Bone marrow (tissue), 2 donors: Measurements from ENCODE around the gene SLC2A5.

ENCODE experiments used
- DNase-seq, 2 donors: peaks; one replicate each; lab custom pipeline; 2025; lab: John Stamatoyannopoulos, UW

Gene SLC2A5

DNA sequence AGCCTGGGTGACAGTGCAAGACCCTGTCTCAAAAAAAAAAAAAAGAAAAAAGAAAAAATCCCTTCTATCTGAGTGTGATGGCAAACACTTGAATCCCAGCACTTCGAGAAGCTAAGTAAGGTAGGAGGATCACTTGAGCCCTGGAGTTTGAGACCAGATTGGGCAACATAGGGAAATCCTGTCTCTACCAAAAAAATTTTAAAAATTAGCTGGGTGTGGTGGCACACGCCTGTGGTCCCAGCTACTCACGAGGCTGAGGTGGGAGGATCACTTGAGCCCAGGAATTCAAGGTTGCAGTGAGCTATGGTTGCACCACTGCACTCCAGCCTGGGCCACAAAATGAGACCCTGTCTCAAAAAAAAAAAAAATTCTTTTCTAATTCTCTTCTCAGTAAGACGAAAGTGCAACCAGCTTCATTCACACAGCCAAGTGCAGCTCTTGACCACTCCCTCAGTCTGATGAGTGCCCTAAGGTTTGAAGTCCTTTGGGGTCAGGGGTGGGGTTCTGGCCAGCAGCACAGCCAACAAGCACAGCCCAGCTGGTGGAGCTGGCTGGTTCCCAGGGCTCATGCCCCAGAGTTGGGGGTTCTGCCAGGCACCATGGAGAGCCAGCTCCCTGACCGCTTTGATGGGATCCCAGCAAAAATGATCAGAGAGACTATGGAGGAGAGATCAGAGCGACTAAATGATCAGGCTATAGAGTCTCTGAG lies 8.0 kb downstream of the SLC2A5 start:
- DNase-seq = no peak

DNA sequence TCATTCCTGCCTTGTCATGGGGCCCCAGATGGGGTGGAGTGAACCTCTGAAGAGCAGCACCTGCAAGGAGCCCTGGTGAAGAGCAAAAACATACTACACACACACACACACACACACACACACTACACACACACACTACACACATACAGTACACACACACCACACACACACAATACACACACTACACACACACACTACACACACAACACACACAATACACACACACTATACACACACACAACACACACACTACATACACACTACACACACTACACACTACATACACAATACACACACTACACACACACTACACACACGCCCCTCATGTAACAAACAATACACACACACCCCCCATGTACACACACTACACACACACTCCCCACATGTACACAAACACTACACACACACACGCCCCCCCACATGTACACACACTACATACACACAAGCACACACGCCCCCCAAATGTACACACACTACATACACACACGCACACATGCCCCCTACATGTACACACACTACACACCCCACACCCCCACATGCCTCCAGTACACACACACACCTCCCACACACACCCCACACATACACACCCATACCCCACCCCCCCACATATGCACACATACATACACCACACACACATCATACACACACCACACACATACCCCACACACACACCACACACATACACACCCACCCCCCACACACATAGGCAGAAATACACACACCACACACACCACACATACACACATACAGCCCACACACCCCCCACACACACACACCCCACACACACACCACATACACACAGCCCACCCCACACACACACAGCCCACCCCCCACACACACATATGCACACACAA lies 9.3 kb downstream of the SLC2A5 start:
- DNase-seq = no peak

DNA sequence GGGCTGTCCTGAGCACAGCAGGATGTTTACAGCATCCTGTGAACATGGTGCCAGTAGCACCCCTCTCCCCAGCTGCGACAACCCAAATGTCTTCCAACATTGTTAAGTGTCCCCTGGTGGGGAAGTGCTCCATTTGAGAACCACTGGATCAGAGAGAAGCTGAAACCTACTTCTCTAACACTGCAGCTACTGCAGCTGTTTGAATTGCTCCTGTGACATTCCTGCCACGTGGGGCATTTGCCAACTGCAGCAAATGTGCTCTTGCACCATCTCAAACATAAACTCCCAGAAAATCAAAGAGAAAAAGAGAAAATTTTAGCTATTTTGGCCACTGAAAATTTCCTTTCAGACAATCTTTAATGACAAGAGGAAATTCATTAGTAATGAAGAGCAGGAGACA lies 11.0 kb downstream of the SLC2A5 start:
- DNase-seq = no peak

DNA sequence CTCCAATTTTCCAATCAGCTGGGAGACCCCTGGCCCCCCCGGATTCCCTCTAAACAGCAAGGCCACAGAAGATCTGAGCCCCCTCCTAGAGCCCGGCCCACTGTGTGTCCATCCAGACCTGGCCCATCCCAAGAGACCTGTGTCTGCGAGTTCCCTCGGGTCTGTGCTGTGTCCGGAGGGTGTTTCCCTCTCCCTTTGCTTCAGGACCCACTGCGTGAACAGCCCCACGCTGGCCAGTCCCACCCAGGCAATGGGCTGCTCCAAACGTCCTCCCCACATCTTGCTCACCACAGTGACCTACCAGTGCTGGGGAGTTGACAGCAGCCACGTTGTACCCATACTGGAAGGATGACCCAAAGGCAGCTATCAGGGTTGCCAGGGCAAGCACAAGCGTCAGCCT lies 11.6 kb downstream of the SLC2A5 start:
- DNase-seq = no peak

DNA sequence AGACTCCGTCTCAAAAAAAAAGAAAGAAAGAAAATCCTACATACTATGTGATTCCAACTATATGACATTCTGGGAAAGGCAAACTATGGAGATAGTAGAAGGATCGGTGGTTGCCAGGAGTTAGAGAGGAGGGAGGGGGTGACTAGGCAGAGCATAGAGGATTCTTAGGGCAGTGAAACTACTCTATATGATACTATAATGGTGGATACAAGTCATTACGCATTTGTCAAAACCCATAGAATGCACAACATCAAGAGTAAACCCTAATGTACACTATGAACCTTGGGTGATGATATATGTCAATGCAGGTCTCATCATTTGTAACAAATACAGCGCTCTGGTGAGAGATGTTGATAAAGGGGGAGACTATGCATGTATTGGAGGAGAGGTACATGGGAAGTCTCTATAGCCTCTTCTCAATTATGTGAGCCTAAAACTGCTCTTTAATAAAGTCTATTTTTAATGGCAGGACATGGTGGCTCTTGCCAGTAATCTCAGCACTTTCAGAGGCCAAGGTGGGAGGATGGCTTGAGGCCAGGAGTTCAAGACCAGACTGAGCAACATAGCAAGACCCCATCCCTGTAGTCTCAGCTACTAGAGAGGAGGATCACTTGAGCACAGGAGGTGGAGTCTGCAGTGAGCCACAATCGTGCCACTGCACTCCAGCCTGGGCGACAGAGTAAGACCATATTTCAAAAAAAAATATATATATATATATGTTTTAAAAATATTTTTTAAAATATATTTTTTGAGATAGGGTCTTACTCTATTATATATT lies 17.0 kb downstream of the SLC2A5 start:
- DNase-seq = no peak

DNA sequence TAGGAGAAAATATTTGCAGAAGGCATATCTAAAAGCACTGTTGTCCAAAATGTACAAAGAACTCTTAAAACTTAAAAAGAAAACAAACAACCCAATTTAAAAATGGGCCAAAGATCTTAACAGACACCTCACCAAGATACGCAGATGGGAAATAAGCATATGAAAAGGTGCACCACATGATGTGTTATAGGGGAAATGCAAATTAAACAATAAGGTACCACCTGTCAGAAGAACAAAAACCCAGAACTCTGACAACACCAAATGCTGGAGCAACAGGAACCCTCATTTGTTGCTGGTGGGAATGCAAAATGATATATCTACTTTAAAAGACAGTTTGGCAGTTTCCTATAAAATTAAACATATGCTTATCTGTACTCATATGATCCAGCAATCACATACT lies 18.1 kb downstream of the SLC2A5 start:
- no peak for DNase-seq

DNA sequence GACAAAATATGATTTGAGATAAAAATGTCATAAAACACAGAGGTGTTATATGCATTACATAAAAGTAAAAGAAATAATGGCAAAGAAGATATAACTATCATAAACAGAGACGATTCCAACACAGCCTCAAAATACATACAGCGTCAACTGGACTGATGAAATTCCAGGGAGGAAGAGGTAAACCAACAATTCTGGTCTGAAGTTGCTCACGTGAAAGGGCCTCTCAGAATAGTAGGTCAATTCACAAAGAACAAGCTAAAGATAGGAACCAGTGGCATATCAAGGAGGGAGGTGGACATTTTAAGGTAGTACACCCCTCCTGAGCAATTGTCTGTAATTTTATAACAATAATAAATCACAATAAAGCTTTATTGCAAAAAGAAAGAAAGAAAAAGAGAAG lies 18.6 kb downstream of the SLC2A5 start:
- DNase-seq = no peak

DNA sequence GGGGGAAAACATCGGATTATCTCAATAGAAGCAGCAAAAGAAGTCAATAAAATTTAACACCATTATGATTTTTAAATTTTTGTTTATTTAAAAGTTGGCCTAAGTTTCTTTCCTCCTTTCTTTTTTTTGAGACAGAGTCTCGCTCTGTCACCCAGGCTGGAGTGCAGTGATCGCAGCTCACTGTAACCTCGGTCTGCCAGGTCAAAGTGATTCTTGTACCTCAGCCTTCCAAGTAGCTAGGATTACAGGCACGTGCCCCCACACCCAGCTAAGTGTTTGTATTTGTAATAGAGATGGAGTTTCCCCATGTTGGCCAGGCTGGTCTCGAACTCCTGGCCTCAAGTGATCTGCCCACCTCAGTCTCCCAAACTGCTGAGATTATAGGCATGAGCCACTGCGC lies 20.9 kb downstream of the SLC2A5 start:
- DNase-seq = no peak

DNA sequence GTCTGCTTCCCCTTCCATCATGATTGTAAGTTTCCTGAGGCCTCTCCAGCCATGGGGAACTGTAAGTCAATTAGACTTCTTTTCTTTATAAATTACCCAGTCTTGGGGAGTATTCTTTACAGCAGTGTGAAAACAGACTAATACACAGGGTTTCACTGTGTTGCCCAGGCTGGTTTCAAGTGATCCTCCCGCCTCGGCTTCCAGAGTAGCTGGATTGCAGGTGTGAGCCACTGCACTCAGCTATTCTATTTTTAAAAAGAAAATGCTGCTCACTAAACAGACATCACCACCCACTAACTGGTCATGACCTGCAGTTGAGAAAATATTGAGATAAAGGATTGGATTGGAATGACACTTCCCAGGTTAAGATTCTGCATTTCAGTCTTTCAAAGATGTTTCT lies 22.4 kb downstream of the SLC2A5 start:
- no peak for DNase-seq

DNA sequence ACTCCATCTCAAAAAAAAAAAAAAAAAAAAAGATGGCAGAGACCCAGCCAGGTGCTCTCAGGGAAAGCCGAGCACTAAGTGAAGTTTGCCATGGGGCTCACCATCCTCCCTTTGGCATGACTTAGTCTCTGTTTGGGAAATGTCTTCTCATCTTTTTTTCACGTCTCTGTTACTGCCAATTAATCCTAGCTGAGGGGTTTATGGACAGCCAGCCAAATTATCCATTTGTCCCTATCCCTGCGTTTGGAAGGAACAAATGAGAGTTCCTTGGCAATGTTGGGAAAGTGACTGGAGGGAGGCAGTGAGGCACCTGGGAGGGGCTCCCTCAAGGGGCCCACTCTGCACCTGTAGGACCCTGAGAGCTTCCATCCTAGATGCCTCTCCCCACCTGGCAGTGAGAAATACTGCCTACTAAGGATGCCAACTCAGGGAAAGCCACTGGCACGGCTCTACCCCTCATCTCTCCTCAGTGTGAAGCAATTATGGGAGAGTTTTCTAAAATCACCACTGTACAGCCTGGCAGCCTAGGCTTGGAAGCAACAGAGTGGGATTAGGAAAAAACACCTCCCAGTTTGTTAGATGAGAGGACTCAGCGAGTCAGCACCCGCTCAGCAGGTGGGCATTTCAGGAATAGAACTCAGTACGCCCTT lies 23.4 kb downstream of the SLC2A5 start:
- no peak for DNase-seq

DNA sequence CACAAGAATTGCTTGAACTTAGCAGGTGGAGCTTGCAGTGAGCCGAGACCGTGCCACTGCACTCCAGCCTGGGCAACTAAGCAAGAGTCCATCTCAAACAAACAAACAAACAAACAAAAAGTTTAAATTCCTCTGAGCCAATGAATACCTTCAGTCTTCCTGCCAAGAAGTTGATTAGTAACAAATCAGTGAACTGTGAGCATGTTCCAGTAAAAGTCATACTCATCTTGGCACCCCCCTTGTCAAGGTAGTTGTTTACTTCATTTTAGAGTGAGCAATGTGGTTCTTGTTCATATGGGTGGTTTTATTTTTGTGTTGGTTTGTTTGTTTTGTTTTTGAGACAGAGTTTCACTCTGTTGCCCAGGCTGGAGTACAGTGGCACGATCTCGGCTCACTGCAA lies 25.2 kb downstream of the SLC2A5 start:
- no peak for DNase-seq

DNA sequence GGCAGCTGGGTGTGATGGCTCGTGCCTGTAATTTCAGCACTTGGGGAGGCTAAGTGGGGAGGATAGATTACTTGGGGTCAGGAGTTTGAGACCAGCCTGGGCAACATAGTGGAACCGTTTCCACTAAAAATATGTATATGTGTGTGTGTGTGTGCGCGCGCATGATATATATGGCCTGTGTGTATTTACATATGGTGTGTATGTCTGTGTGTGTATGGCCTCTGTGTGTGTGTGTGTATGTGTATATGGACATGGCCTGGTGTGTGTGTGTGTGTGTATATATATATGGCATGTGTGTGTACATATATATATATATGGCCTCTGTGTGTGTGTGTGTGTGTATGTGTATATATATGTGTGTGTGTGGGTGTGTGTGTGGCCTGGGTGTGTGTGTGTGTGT lies 27.2 kb downstream of the SLC2A5 start:
- no peak for DNase-seq

DNA sequence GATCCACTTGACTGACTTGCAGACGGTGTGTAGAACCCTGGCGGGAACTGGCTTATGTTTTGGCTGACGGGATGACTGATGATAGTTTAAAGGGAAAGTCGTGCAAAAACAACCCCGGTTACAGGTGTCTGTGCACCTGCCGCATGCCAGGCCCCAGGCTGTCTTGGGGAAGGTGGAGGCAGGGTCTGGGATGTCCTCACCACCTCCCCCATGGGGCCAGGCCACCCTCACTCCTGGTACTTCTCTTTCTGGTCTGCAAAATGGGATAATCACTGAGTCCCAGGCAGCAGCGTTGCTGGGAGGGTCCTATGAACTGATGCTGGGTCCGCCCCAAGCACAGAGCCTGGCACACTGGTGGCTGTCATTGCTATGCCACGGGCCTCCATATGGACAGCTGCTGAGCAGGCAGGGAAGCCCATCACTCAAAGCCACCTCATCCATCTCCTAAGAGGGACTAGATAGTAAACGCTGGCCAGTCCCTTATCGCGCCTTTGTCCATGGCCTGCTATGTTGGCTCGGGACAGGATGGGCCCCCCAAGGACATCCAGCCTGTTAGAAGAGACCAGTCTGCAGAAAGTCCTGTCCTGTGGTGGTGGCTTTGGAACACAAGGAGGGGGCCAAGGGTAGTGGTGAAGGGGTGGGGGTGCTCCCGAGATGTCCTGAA lies 28.2 kb downstream of the SLC2A5 start:
- DNase-seq = no peak

DNA sequence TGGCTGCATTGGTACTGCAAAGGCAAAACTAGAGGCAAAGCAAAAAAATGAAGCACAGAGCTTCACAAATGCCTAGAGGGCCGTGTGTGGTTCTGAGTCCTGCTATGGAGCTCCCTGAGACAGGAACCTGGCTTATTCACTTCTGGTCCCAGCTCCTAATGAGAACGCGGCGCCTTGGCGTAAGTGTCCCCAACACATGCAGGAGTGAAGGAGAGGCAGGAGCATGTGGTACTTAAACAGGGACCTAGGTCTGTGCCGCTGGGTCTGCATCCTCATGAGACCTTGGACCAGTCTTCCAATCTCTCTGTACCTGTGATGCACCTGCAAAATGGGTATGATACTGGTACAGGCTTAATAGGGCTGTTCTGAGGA lies 28.8 kb downstream of the SLC2A5 start:
- no peak for DNase-seq

DNA sequence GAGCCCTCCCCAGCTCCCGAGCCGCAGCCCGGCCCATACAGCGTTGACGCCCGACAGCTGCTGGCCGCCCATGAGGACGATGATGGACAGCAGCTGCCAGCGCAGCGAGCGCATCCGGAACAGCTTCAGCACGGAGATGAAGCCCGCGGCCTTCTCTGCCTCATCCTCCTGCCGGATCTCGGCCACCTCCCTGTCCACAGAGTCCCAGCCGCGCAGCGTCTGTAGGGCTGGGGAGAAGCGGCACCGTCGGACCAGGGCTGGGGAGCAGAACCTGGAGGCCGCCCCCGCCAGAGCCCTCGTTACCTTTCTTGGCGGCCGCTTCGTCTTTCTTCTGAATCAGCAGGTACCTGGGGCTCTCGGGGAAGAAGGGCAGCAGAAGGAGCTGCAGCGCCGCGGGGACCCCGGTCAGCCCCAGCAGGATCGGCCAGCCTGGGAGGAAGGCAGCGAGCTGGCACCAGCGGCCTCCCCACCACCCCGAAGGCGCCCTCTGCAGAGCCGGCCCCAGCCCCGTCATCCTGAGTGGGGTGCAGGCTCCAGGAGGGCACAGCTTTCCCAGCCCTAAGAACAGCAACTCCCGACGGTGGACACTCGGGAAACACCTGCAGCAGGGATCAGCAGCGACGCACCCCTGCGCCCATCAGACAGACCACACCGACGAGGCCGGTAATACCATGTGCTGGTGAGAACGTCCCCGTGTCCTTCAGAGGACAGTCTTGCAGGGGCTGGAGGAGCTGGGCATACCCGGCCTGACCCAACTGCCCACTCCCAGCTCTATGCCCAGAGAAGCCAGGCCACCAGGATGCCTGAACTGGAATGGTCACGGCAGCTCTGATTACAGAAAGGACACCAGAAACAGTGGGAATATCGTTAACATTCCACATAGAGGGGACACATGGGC lies 29.4 kb downstream of the SLC2A5 start:
- DNase-seq = no peak

DNA sequence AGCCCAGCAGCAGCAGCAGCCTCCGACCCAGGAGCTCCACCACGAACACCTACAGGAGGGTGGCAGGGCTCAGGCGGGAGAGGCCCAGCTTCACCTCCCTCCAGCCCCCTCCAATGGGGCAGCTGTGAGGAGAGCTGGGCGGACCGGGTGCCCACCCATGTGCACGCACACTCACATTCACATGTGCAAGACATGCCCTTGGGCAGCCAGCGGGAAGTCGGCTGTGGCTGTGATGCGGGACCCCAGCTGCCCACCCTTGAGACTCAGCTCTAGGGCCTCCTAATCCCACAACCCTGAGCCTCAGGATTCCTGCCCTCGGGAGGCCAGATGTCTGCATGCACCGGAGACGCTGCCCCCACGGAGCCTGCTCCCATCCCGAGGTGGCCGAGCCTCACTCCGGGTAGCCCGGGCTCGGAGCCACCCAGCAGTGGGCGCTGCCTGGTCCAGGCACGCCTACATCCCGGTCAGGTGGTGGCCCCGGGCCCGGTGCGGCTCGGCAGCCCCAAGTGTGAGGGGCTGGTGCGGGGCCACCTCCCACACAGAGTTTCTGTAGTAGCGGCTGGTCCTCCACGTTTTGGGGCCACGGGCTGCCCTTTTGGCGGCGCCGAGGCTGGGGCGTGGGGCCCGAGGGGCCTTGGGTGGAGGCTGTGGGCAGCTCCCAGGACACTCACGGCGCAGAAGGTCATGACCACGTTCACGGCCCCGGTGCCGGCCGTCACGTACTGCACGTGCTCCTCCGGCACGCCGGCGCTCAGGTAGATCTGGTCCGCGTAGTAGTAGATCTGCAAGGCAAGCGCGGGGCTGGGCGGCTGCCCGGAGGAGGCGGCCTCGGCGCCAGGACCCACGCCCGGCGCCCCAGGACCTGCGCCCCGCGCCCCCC lies 30.3 kb downstream of the SLC2A5 start:
- no peak for DNase-seq

DNA sequence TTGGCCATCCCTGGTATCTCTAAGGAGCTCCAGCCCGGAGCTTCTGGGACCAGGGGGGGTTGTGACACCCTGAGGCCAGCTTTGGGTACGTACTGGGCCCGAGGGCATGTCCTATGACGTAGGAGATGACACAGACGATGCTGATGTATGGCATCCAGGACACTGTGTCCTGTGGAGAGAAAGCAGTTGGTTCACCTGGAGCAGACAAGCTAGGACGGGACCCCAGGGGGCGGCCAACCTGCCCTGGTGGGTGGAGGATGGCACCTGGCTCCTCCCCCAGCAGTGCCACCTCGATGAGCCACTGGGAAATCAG lies 31.1 kb downstream of the SLC2A5 start:
- no peak for DNase-seq

DNA sequence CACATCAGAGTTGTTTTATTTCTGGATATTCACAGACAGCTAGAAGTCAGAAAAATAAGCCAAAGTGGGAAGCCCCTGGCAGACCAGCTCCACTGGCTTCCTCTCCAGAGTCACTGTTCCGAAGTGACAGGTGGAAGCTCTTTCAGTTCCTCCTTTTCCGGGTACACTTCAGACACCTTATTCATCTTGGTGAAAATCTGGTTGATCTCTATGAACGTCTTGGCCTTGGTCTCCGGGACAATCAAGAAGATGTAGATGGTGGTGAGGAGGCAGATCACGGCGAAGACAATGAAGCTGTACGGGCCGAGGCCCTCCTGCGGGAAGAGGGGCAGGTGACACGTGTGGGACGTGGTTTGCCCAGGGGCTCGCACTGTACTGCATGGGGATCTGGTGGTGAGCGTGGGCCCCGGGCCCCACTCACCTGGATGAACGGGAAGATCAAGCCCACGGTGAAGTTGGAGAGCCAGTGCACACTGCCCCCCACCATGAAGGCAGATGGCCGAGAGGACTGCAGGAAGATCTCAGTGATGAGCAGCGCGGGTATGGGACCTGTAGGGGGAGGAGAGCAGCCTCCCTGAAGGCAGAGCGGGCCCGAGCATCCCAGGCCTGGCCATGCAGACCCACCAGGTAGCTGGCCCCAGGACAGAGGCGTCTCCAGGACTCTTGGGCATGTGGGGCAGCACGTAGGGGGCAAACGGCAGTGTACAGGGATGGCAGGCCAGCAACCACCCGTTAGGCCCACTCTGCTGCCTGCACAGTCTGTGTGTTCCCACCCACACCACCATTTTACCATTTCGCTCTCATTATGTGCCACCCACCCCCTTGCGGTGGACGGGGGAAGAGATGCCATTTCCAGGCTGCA lies 31.7 kb downstream of the SLC2A5 start:
- DNase-seq = no peak

DNA sequence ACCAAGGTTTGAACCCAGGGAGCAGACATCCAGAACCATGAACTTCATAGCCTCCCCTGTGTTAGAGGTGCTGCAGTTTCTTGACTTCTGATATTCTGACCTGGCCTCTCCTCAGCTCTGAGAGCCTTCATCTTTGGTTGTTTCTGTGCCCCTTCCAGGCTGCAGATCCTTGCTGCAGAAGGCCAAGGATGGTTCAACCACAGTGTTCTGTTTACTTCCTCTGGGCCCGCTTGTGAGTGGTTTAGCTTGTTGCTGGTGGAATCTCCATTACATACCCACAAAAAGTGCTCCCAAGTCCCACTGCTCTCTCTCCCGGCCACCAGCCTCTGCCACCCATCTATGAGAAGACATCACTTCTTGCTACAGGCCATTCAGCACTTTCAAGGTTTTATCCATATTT lies 34.2 kb downstream of the SLC2A5 start:
- DNase-seq = no peak
